HCT116 (cell line): ENCODE data around the gene ACTL7A. TPM values are rescaled to one million over a fixed set of nuclear protein-coding genes. Genes with fewer than 3 reads are reported as not detected.

Source experiments
- ATAC-seq: fragments of 200-7000 bp; cut with Tn5 transposase; 2 replicates; pipeline ENCODE4 v1.9.1; 2020; ENCODE audit warnings: mild to moderate bottlenecking, moderate library complexity
- BruUV-seq: library from RNA; stranded (reverse); fragments of 400-500 nt; replicated peaks from 2 replicates; lab custom pipeline; 2021; lab: Mats Ljungman, UMichigan
- CTCF ChIA-PET: fragments of 300-600 bp; sonication (Branson Sonifier 250); formaldehyde crosslinking; loops from one replicate; lab custom pipeline; 2021; ENCODE audit warnings: antibody characterized with exemption; lab: Charles Lee
- POLR2A ChIA-PET: fragments of 300-600, 350-600 bp; sonication (Branson Sonifier 250); formaldehyde crosslinking; loops from one replicate; lab custom pipeline; 2021; ENCODE audit warnings: antibody characterized with exemption; lab: Charles Lee
- RAD21 ChIA-PET, 2 experiments: fragments of 300-600 bp; sonication (Branson Sonifier 250); formaldehyde crosslinking; loops; one replicate each; lab custom pipeline; 2023; ENCODE audit warnings: low total read pairs in 2 of 2; ENCODE audit not compliant: uncharacterized antibody in 2 of 2, unreplicated experiment in 2 of 2, low non-redundant PET in 1 of 2; lab: Charles Lee
- DNase-seq: peaks from one replicate; pipeline ENCODE4 v3.0.0-alpha.2; 2010; ENCODE audit warnings: low read depth, low spot score
- H2AFZ ChIP-seq: fragments of 200-600 bp; shearing (Covaris generic), sonication (generic); 2 replicates; pipeline ENCODE4 v1.6.1; 2017; ENCODE audit warnings: low read depth, mixed run types, mixed read lengths, antibody characterized with exemption, low read length; ENCODE audit not compliant: poor library complexity, severe bottlenecking
- H3K27ac ChIP-seq: 2 replicates; pipeline ENCODE4 v1.5.1; 2012; ENCODE audit warnings: low read depth, low read length
- H3K27me3 ChIP-seq: fragments of 200-600 bp; sonication (generic); 2 replicates; pipeline ENCODE4 v1.6.1; 2016; ENCODE audit warnings: mixed run types, low read length, mixed read lengths; ENCODE audit not compliant: insufficient read depth
- H3K36me3 ChIP-seq, 2 experiments: fragments of 200-500 bp in 1 of 2; fragments of 200-600 bp in 1 of 2; sonication (Bioruptor generic) in 1 of 2; sonication (generic) in 1 of 2; 2 replicates each; pipeline versions ENCODE4 v1.5.1 to v1.6.1; 2014 to 2016; ENCODE audit warnings: low read length in 2 of 2, inconsistent platforms in 1 of 2, mixed read lengths in 1 of 2, mixed run types in 1 of 2; ENCODE audit not compliant: insufficient read depth in 2 of 2, control insufficient read depth in 1 of 2
- H3K4me1 ChIP-seq, 2 experiments: fragments of 200-600 bp in 1 of 2; sonication (generic) in 1 of 2; 2 replicates each; pipeline versions ENCODE4 v1.5.1 to v1.6.1; 2012 to 2017; ENCODE audit warnings: low read length in 2 of 2, inconsistent platforms in 1 of 2, mild to moderate bottlenecking in 1 of 2, mixed read lengths in 1 of 2, mixed run types in 1 of 2, moderate library complexity in 1 of 2; ENCODE audit not compliant: insufficient read depth in 2 of 2, control insufficient read depth in 1 of 2
- H3K4me2 ChIP-seq: fragments of 200-600 bp; sonication (generic); 2 replicates; pipeline ENCODE4 v1.6.1; 2017; ENCODE audit warnings: mixed run types, low read length, mixed read lengths
- H3K4me3 ChIP-seq, 2 experiments: fragments of 200-600 bp in 1 of 2; sonication (generic) in 1 of 2; replicated peaks in 1 of 2; 2 replicates each; pipeline ENCODE4 v1.5.1; 2011 to 2016; ENCODE audit warnings: low read length in 2 of 2, control low read depth in 1 of 2, low read depth in 1 of 2, mild to moderate bottlenecking in 1 of 2, mixed read lengths in 1 of 2, mixed run types in 1 of 2
- H3K79me2 ChIP-seq: fragments of 200-600 bp; sonication (generic); 2 replicates; pipeline ENCODE4 v1.6.1; 2017; ENCODE audit warnings: mild to moderate bottlenecking, mixed run types, low read length, moderate library complexity, mixed read lengths; ENCODE audit not compliant: insufficient read depth
- H3K9ac ChIP-seq: fragments of 200-600 bp; sonication (generic); 2 replicates; pipeline ENCODE4 v1.6.1; 2016; ENCODE audit warnings: low read length, mixed read lengths
- H3K9me2 ChIP-seq: fragments of 200-600 bp; sonication (generic), shearing (Covaris generic); 2 replicates; pipeline ENCODE4 v1.6.1; 2017; ENCODE audit warnings: mixed run types, mild to moderate bottlenecking, moderate library complexity; ENCODE audit not compliant: insufficient read depth
- H3K9me3 ChIP-seq, 2 experiments: fragments of 200-500 bp in 1 of 2; fragments of 200-600 bp in 1 of 2; sonication (Bioruptor generic) in 1 of 2; sonication (generic) in 1 of 2; 2 replicates each; pipeline ENCODE4 v1.6.1; 2014 to 2017; ENCODE audit warnings: low read length in 2 of 2, mixed read lengths in 2 of 2, inconsistent platforms in 1 of 2, low read depth in 1 of 2, mild to moderate bottlenecking in 1 of 2, mixed run types in 1 of 2, moderate library complexity in 1 of 2; ENCODE audit not compliant: control insufficient read depth in 1 of 2, insufficient read depth in 1 of 2
- H4K20me1 ChIP-seq: fragments of 200-600 bp; sonication (generic), shearing (Covaris generic); 2 replicates; pipeline ENCODE4 v1.6.1; 2017; ENCODE audit warnings: mixed run types, mild to moderate bottlenecking, moderate library complexity; ENCODE audit not compliant: insufficient read depth
- CEBPB ChIP-seq: IDR thresholded peaks from 2 replicates; pipeline ENCODE4 v1.6.1; 2012; ENCODE audit warnings: low read depth
- EGR1 ChIP-seq: IDR thresholded peaks from 2 replicates; pipeline ENCODE4 v1.6.1; 2012; ENCODE audit warnings: low read depth
- ELF1 ChIP-seq: IDR thresholded peaks from 2 replicates; pipeline ENCODE4 v1.6.1; 2012; ENCODE audit warnings: low read depth, borderline replicate concordance
- EZH2 ChIP-seq: fragments of 200-600 bp; sonication (generic); IDR thresholded peaks from 2 replicates; pipeline ENCODE4 v1.6.1; 2017; ENCODE audit warnings: antibody characterized with exemption, mixed run types
- EZH2phosphoT487 ChIP-seq: fragments of 200-600 bp; IDR thresholded peaks from 2 replicates; pipeline ENCODE4 v1.6.1; 2018; ENCODE audit warnings: antibody characterized with exemption, borderline replicate concordance
- FOSL1 ChIP-seq: IDR thresholded peaks from 2 replicates; pipeline ENCODE4 v1.6.1; 2012; ENCODE audit warnings: low read depth
- JUND ChIP-seq: IDR thresholded peaks from 2 replicates; pipeline ENCODE4 v1.6.1; 2012
- RAD21 ChIP-seq: IDR thresholded peaks from 2 replicates; pipeline ENCODE4 v1.6.1; 2012; ENCODE audit warnings: low read depth, mild to moderate bottlenecking
- SIN3A ChIP-seq: IDR thresholded peaks from 2 replicates; pipeline ENCODE4 v1.6.1; 2012; ENCODE audit warnings: low read depth
- SP1 ChIP-seq: IDR thresholded peaks from 2 replicates; pipeline ENCODE4 v1.6.1; 2012; ENCODE audit warnings: low read depth
- SRF ChIP-seq: IDR thresholded peaks from 2 replicates; pipeline ENCODE4 v1.6.1; 2012; ENCODE audit warnings: low read depth
- ZFX ChIP-seq: fragments of 450-650 bp; IDR thresholded peaks from 2 replicates; pipeline ENCODE4 v1.6.1; 2017
- ZNF274 ChIP-seq: fragments of 200-500 bp; sonication (Bioruptor generic); IDR thresholded peaks from 2 replicates; pipeline ENCODE4 v1.6.1; 2014; ENCODE audit warnings: mild to moderate bottlenecking, low read depth, low read length, inconsistent platforms
- intact Hi-C: fragments of 100-400 bp; cut with micrococcal nuclease; formaldehyde crosslinking; loops from 2 replicates; pipeline ENCODE4 v1.10.0; 2022
- total RNA-seq: library from RNA; stranded (reverse); gene quantifications from one replicate; pipeline ENCODE4 v1.2.1, GENCODE V29; 2021; ENCODE audit not compliant: unreplicated experiment
- TF ChIP-seq, protein P1 (sequence below), 3 experiments: fragments of 200-600 bp in 1 of 3; sonication (generic) in 1 of 3; IDR thresholded peaks in 2 of 3; conservative IDR thresholded peaks in 1 of 3; 2 replicates each; pipeline ENCODE4 v1.5.1; 2012 to 2017; ENCODE audit warnings: low read depth in 2 of 3, low read length in 2 of 3, antibody characterized with exemption in 1 of 3, borderline replicate concordance in 1 of 3, control low read depth in 1 of 3, mild to moderate bottlenecking in 1 of 3, mixed read lengths in 1 of 3, mixed run types in 1 of 3, moderate library complexity in 1 of 3; ENCODE audit not compliant: insufficient read depth in 1 of 3
- TF ChIP-seq, protein P2 (sequence below): IDR thresholded peaks from 2 replicates; pipeline ENCODE4 v1.6.1; 2012
- TF ChIP-seq, protein P3 (sequence below): IDR thresholded peaks from 2 replicates; pipeline ENCODE4 v1.6.1; 2011; ENCODE audit warnings: mild to moderate bottlenecking, low read length, moderate library complexity; ENCODE audit not compliant: insufficient replicate concordance; ENCODE audit errors: extremely low read depth
- TF ChIP-seq, protein P4 (sequence below): IDR thresholded peaks from 2 replicates; pipeline ENCODE4 v1.6.1; 2012; ENCODE audit warnings: low read depth
- TF ChIP-seq, protein P5 (sequence below): IDR thresholded peaks from 2 replicates; pipeline ENCODE4 v1.6.1; 2012

The ACTL7A gene
- total RNA-seq, 1 experiment from 2014 or later: not detected

DNA sequence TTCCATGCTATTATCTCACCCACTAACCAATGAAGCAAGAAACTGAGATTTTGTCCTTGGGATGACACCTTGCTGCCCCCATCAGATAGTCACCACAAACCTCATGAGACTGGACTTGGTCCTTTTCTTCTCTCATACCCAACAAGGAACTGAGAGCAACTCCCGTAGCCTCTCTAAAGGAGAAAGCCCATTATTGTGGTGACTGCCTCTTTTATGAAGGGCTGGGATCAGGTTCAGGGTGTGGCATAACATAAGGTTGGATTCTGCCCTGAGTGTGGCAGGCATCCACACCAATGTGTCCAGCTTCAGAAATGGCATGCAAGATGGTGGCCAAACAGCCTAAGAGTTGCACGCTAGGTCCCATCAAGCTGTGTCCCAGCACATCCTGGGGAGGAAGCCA, 1.3 kb upstream of the ACTL7A start:
- H3K36me3 ChIP-seq: no peaks in the 10 kb centered on the region
- ChIA-PET CTCF (no interaction called here), POLR2A (no interaction called here), RAD21 (no interaction called here)
- TF ChIP-seq ELF1 (no peak), JUND (no peak), EZH2phosphoT487 (no peak), SP1 (no peak), ZNF274 (no peak), EZH2 (no peak), SRF (no peak), RAD21 (no peak), EGR1 (no peak), CEBPB (no peak), SIN3A (no peak), ZFX (no peak), FOSL1 (no peak)
- TF ChIP-seq, protein P1, sequence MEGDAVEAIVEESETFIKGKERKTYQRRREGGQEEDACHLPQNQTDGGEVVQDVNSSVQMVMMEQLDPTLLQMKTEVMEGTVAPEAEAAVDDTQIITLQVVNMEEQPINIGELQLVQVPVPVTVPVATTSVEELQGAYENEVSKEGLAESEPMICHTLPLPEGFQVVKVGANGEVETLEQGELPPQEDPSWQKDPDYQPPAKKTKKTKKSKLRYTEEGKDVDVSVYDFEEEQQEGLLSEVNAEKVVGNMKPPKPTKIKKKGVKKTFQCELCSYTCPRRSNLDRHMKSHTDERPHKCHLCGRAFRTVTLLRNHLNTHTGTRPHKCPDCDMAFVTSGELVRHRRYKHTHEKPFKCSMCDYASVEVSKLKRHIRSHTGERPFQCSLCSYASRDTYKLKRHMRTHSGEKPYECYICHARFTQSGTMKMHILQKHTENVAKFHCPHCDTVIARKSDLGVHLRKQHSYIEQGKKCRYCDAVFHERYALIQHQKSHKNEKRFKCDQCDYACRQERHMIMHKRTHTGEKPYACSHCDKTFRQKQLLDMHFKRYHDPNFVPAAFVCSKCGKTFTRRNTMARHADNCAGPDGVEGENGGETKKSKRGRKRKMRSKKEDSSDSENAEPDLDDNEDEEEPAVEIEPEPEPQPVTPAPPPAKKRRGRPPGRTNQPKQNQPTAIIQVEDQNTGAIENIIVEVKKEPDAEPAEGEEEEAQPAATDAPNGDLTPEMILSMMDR (IDR thresholded peaks at IDR 0.05 in 2 of 3, conservative IDR thresholded peaks at IDR 0.05 in 1 of 3; ENCODE audit: borderline replicate concordance in 1 of 3, insufficient read depth in 1 of 3, low read depth in 2 of 3, low read length in 2 of 3): no peak
- TF ChIP-seq, protein P2, sequence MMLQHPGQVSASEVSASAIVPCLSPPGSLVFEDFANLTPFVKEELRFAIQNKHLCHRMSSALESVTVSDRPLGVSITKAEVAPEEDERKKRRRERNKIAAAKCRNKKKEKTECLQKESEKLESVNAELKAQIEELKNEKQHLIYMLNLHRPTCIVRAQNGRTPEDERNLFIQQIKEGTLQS: no peak
- TF ChIP-seq, protein P3, sequence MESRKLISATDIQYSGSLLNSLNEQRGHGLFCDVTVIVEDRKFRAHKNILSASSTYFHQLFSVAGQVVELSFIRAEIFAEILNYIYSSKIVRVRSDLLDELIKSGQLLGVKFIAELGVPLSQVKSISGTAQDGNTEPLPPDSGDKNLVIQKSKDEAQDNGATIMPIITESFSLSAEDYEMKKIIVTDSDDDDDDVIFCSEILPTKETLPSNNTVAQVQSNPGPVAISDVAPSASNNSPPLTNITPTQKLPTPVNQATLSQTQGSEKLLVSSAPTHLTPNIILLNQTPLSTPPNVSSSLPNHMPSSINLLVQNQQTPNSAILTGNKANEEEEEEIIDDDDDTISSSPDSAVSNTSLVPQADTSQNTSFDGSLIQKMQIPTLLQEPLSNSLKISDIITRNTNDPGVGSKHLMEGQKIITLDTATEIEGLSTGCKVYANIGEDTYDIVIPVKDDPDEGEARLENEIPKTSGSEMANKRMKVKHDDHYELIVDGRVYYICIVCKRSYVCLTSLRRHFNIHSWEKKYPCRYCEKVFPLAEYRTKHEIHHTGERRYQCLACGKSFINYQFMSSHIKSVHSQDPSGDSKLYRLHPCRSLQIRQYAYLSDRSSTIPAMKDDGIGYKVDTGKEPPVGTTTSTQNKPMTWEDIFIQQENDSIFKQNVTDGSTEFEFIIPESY: no peak
- TF ChIP-seq, protein P4, sequence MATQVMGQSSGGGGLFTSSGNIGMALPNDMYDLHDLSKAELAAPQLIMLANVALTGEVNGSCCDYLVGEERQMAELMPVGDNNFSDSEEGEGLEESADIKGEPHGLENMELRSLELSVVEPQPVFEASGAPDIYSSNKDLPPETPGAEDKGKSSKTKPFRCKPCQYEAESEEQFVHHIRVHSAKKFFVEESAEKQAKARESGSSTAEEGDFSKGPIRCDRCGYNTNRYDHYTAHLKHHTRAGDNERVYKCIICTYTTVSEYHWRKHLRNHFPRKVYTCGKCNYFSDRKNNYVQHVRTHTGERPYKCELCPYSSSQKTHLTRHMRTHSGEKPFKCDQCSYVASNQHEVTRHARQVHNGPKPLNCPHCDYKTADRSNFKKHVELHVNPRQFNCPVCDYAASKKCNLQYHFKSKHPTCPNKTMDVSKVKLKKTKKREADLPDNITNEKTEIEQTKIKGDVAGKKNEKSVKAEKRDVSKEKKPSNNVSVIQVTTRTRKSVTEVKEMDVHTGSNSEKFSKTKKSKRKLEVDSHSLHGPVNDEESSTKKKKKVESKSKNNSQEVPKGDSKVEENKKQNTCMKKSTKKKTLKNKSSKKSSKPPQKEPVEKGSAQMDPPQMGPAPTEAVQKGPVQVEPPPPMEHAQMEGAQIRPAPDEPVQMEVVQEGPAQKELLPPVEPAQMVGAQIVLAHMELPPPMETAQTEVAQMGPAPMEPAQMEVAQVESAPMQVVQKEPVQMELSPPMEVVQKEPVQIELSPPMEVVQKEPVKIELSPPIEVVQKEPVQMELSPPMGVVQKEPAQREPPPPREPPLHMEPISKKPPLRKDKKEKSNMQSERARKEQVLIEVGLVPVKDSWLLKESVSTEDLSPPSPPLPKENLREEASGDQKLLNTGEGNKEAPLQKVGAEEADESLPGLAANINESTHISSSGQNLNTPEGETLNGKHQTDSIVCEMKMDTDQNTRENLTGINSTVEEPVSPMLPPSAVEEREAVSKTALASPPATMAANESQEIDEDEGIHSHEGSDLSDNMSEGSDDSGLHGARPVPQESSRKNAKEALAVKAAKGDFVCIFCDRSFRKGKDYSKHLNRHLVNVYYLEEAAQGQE: no peak
- TF ChIP-seq, protein P5, sequence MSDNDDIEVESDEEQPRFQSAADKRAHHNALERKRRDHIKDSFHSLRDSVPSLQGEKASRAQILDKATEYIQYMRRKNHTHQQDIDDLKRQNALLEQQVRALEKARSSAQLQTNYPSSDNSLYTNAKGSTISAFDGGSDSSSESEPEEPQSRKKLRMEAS: no peak
- H4K20me1 ChIP-seq: no peaks in the 10 kb centered on the region
- no peaks in the 10 kb centered on the region for H3K9me3 ChIP-seq
- intact Hi-C loops: no loop called here
- no TSS peak for BruUV-seq
- H3K9me2 ChIP-seq: no peaks in the 10 kb centered on the region
- no peak overlapping the region for H3K27ac ChIP-seq
- H3K4me3 ChIP-seq: no peak overlapping the region
- H2AFZ ChIP-seq: no peak overlapping the region
- no peak overlapping the region for H3K9ac ChIP-seq
- no peaks in the 10 kb centered on the region for H3K79me2 ChIP-seq
- DNase-seq: no peak
- H3K4me2 ChIP-seq: no peak overlapping the region
- H3K27me3 ChIP-seq: no peaks in the 10 kb centered on the region
- no peak for ATAC-seq
- H3K4me1 ChIP-seq: peaks cover 0 to 16% of the 10 kb centered on the region in 2 experiments; a peak in 2 of 4 replicates
